GM12892 (cell line): ENCODE results near the gene DNMT3A.

Source experiments
- POLR2A ChIP-seq: IDR thresholded peaks from 2 replicates; pipeline ENCODE4 v1.6.1; 2011; ENCODE audit warnings: low read depth, low read length, control low read depth
- POLR2AphosphoS5 ChIP-seq: IDR thresholded peaks from 2 replicates; pipeline ENCODE4 v1.6.1; 2011; ENCODE audit warnings: low read depth, low read length, control low read depth

DNA sequence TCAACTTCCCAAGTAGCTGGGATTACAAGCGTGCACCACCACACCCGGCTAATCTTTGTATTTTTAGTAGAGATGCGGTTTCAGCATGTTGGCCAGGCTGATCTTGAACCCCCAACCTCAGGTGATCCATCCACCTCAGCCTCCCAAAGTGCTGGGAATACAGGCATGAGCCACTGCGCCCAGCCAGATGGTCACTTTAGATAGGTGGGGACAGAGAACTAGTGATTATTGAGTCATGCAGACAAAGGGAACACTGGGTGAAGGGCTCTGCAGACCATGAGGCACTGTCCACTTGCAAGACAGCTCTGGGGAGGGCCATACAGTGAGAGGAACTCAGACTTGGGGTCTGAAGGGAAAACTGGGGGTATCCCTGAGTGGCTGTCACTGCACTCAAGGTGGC, 114.9 kb downstream of the DNMT3A start:
- TF ChIP-seq POLR2AphosphoS5 (no peak), POLR2A (no peak)
